Measurements from ENCODE around the gene ZNF646.
A peak's percentile ranks its signal among the peaks of the same experiment; 100 is the strongest.

ZNF646 gene

GRCh38 chr16:31106509-31107464 lies 32.6 kb downstream of the ZNF646 start:
- Histone ChIP-seq H3K9ac (ENCODE audit: low read depth, low read length) (no peak overlapping the region), H3K4me3 (ENCODE audit: low read depth, low read length) (no peak overlapping the region), H3K4me1 (ENCODE audit: control insufficient read depth, insufficient read depth, low read length) (no peaks in the 10 kb centered on the region), H3K9me3 (ENCODE audit: control insufficient read depth, insufficient read depth, low read length) (no peaks in the 10 kb centered on the region), H3K27me3 (ENCODE audit: control insufficient read depth, insufficient read depth, low read length) (peaks cover 2% of the 10 kb centered on the region), H3K36me3 (ENCODE audit: control insufficient read depth, insufficient read depth, low read length) (peaks cover 17% of the 10 kb centered on the region)

- Histone ChIP-seq H3K9me3 (ENCODE audit: control insufficient read depth, insufficient read depth, low read length) (no peaks in the 10 kb centered on the region), H3K27me3 (ENCODE audit: control insufficient read depth, insufficient read depth, low read length) (peaks cover 2% of the 10 kb centered on the region), H3K36me3 (ENCODE audit: control insufficient read depth, insufficient read depth, low read length) (peaks cover 24% of the 10 kb centered on the region), H3K4me3 (ENCODE audit: low read depth, low read length) (peak overlapping the region; percentile 73), H3K9ac (ENCODE audit: low read depth, low read length) (no peak overlapping the region), H3K4me1 (ENCODE audit: control insufficient read depth, insufficient read depth, low read length) (no peaks in the 10 kb centered on the region)
Measured at GRCh38 chr16:31107465-31107867, 33.2 kb downstream of the ZNF646 start.

GRCh38 chr16:31108035-31108793 lies 34.0 kb downstream of the ZNF646 start, which contains the start of gene BCKDK:
TSS of gene BCKDK (plus strand) at chr16:31108386. CDS start at chr16:31109224, 838 bp downstream.
- Histone ChIP-seq H3K36me3 (ENCODE audit: control insufficient read depth, insufficient read depth, low read length) (peaks cover 24% of the 10 kb centered on the region), H3K4me1 (ENCODE audit: control insufficient read depth, insufficient read depth, low read length) (no peaks in the 10 kb centered on the region), H3K9ac (ENCODE audit: low read depth, low read length) (peak within 1 kb of the TSS; percentile 24), H3K4me3 (ENCODE audit: low read depth, low read length) (peak within 1 kb of the TSS; percentile 73), H3K27me3 (ENCODE audit: control insufficient read depth, insufficient read depth, low read length) (peaks cover 2% of the 10 kb centered on the region), H3K9me3 (ENCODE audit: control insufficient read depth, insufficient read depth, low read length) (no peaks in the 10 kb centered on the region)

GRCh38 chr16:31108794-31109558 lies 34.8 kb downstream of the ZNF646 start:
- Histone ChIP-seq H3K27me3 (ENCODE audit: control insufficient read depth, insufficient read depth, low read length) (peaks cover 2% of the 10 kb centered on the region), H3K4me3 (ENCODE audit: low read depth, low read length) (peak overlapping the region; percentile 73), H3K36me3 (ENCODE audit: control insufficient read depth, insufficient read depth, low read length) (peaks cover 24% of the 10 kb centered on the region), H3K9ac (ENCODE audit: low read depth, low read length) (peak overlapping the region; percentile 24), H3K4me1 (ENCODE audit: control insufficient read depth, insufficient read depth, low read length) (no peaks in the 10 kb centered on the region), H3K9me3 (ENCODE audit: control insufficient read depth, insufficient read depth, low read length) (no peaks in the 10 kb centered on the region)

- no peaks in the 10 kb centered on the region for H3K9me3 ChIP-seq (ENCODE audit: control insufficient read depth, insufficient read depth, low read length)
- no peaks in the 10 kb centered on the region for H3K4me1 ChIP-seq (ENCODE audit: control insufficient read depth, insufficient read depth, low read length)
- peak overlapping the region; percentile 73 for H3K4me3 ChIP-seq (ENCODE audit: low read depth, low read length)
- H3K36me3 ChIP-seq (ENCODE audit: control insufficient read depth, insufficient read depth, low read length) = peaks cover 24% of the 10 kb centered on the region
- peaks cover 2% of the 10 kb centered on the region for H3K27me3 ChIP-seq (ENCODE audit: control insufficient read depth, insufficient read depth, low read length)
- H3K9ac ChIP-seq (ENCODE audit: low read depth, low read length) = no peak overlapping the region
Measured at GRCh38 chr16:31109622-31110021, 35.4 kb downstream of the ZNF646 start.

- Histone ChIP-seq H3K27me3 (ENCODE audit: control insufficient read depth, insufficient read depth, low read length) (peaks cover 2% of the 10 kb centered on the region), H3K9me3 (ENCODE audit: control insufficient read depth, insufficient read depth, low read length) (no peaks in the 10 kb centered on the region), H3K4me1 (ENCODE audit: control insufficient read depth, insufficient read depth, low read length) (no peaks in the 10 kb centered on the region), H3K4me3 (ENCODE audit: low read depth, low read length) (no peak overlapping the region), H3K9ac (ENCODE audit: low read depth, low read length) (no peak overlapping the region), H3K36me3 (ENCODE audit: control insufficient read depth, insufficient read depth, low read length) (peaks cover 24% of the 10 kb centered on the region)
Measured at GRCh38 chr16:31110106-31111034, 36.1 kb downstream of the ZNF646 start.

GRCh38 chr16:31111881-31112466 lies 37.8 kb downstream of the ZNF646 start:
- Histone ChIP-seq H3K36me3 (ENCODE audit: control insufficient read depth, insufficient read depth, low read length) (peaks cover 24% of the 10 kb centered on the region), H3K9me3 (ENCODE audit: control insufficient read depth, insufficient read depth, low read length) (no peaks in the 10 kb centered on the region), H3K9ac (ENCODE audit: low read depth, low read length) (no peak overlapping the region), H3K27me3 (ENCODE audit: control insufficient read depth, insufficient read depth, low read length) (peaks cover 2% of the 10 kb centered on the region), H3K4me1 (ENCODE audit: control insufficient read depth, insufficient read depth, low read length) (no peaks in the 10 kb centered on the region), H3K4me3 (ENCODE audit: low read depth, low read length) (no peak overlapping the region)

- peaks cover 24% of the 10 kb centered on the region for H3K36me3 ChIP-seq (ENCODE audit: control insufficient read depth, insufficient read depth, low read length)
- H3K4me3 ChIP-seq (ENCODE audit: low read depth, low read length) = no peak overlapping the region
- H3K27me3 ChIP-seq (ENCODE audit: control insufficient read depth, insufficient read depth, low read length) = peaks cover 2% of the 10 kb centered on the region
- no peaks in the 10 kb centered on the region for H3K4me1 ChIP-seq (ENCODE audit: control insufficient read depth, insufficient read depth, low read length)
- no peak overlapping the region for H3K9ac ChIP-seq (ENCODE audit: low read depth, low read length)
- H3K9me3 ChIP-seq (ENCODE audit: control insufficient read depth, insufficient read depth, low read length) = no peaks in the 10 kb centered on the region
Measured at GRCh38 chr16:31112711-31113110, 38.5 kb downstream of the ZNF646 start.

GRCh38 chr16:31113121-31114120 lies 39.2 kb downstream of the ZNF646 start:
- H3K36me3 ChIP-seq (ENCODE audit: control insufficient read depth, insufficient read depth, low read length) = peaks cover 24% of the 10 kb centered on the region
- H3K9me3 ChIP-seq (ENCODE audit: control insufficient read depth, insufficient read depth, low read length) = no peaks in the 10 kb centered on the region
- peaks cover 2% of the 10 kb centered on the region for H3K27me3 ChIP-seq (ENCODE audit: control insufficient read depth, insufficient read depth, low read length)
- no peaks in the 10 kb centered on the region for H3K4me1 ChIP-seq (ENCODE audit: control insufficient read depth, insufficient read depth, low read length)
- no peak overlapping the region for H3K9ac ChIP-seq (ENCODE audit: low read depth, low read length)
- no peak overlapping the region for H3K4me3 ChIP-seq (ENCODE audit: low read depth, low read length)
